ENCODE data around the gene RNASEH1.

Gene RNASEH1

GRCh38 chr2:3589086-3589485, 31.0 kb upstream of the RNASEH1 start:
- CTCF ChIA-PET = no interaction called here
- POLR2A ChIA-PET (ENCODE audit: low non-redundant PET) = no interaction called here
- TF ChIP-seq CTCF (conservative IDR thresholded peaks at IDR 0.05; ENCODE audit: low read depth) = no peak
- no peak for DNase-seq (ENCODE audit: low spot score)
- no peak overlapping the region for H3K27ac ChIP-seq

- ChIA-PET CTCF (no interaction called here), POLR2A (ENCODE audit: low non-redundant PET) (interaction anchor here (0.6 kb wide), 1 partner anchor 9 kb away, joined by 3 read pairs; no protein-coding TSS in a partner anchor)
- no peak for TF ChIP-seq CTCF (conservative IDR thresholded peaks at IDR 0.05; ENCODE audit: low read depth)
- DNase-seq (ENCODE audit: low spot score) = no peak
- peak overlapping the region; percentile 19 for H3K27ac ChIP-seq
These were observed 30.0 kb upstream of the RNASEH1 start for GRCh38 chr2:3588084-3588483.

- no peak for TF ChIP-seq CTCF (conservative IDR thresholded peaks at IDR 0.05; ENCODE audit: low read depth)
- no peak for DNase-seq (ENCODE audit: low spot score)
- H3K27ac ChIP-seq = no peak overlapping the region
- CTCF ChIA-PET = no interaction called here
- POLR2A ChIA-PET (ENCODE audit: low non-redundant PET) = no interaction called here
These were observed 29.3 kb upstream of the RNASEH1 start for GRCh38 chr2:3587432-3587831.

GRCh38 chr2:3587021-3587420, 28.9 kb upstream of the RNASEH1 start:
- ChIA-PET POLR2A (ENCODE audit: low non-redundant PET) (no interaction called here), CTCF (no interaction called here)
- no peak for TF ChIP-seq CTCF (conservative IDR thresholded peaks at IDR 0.05; ENCODE audit: low read depth)
- no peak overlapping the region for H3K27ac ChIP-seq
- no peak for DNase-seq (ENCODE audit: low spot score)

GRCh38 chr2:3586220-3586619, 28.1 kb upstream of the RNASEH1 start:
- TF ChIP-seq CTCF (conservative IDR thresholded peaks at IDR 0.05; ENCODE audit: low read depth) = no peak

GRCh38 chr2:3585261-3586109, 27.4 kb upstream of the RNASEH1 start:
- peak overlapping the region; percentile 47 for H3K27ac ChIP-seq
- no peak for DNase-seq (ENCODE audit: low spot score)
- TF ChIP-seq CTCF (conservative IDR thresholded peaks at IDR 0.05; ENCODE audit: low read depth) = no peak
- CTCF ChIA-PET = interaction anchor here (0.5 to 0.7 kb wide), 2 partner anchors 29 to 942 kb away, joined by 3 read pairs; no protein-coding TSS in a partner anchor
- POLR2A ChIA-PET (ENCODE audit: low non-redundant PET) = no interaction called here

More at GRCh38 chr2:3586220-3586619, 28.1 kb upstream of the RNASEH1 start:
- CTCF ChIA-PET = interaction anchor here (0.5 kb wide), 1 partner anchor 941 kb away, joined by 3 read pairs; no protein-coding TSS in a partner anchor
- POLR2A ChIA-PET (ENCODE audit: low non-redundant PET) = no interaction called here
- no peak overlapping the region; the same call in 1 of the 2 replicates for H3K27ac ChIP-seq
- DNase-seq (ENCODE audit: low spot score) = no peak

Data from RWPE1 (cell line).